SIG-M5 treated with dmso at 0.1 percent for 504 hours (cell line): Measurements from ENCODE around the gene HMCN2.
"Not testable (repeated sequence)": the region's sequence is repeated elsewhere in the genome, so short reads cannot be mapped to it uniquely, and the experiment has no call there.

ENCODE experiments used
- DNase-seq: peaks from one replicate; lab custom pipeline; 2025; ENCODE audit not compliant: unreplicated experiment; lab: John Stamatoyannopoulos, UW

The HMCN2 gene

DNA sequence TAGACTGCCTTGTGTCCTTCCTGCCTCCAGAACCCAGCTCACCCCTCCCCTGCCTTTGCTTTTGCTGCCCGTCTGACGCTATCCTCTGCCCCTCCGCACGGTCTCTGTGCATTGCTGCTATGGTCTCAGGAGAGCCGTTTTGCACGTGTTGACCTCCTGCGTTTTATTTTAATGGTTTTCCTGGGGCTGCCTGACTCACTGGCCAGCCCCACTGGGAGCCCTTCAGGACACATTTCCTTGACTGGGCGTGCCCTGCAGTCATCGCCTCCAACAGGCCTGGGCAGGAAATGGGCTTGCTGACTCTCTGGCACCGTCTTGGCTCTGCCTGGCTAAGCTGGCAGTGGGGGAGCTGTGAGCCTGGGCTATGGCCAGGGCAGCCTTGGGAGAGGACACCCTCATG lies 161.3 kb downstream of the HMCN2 start:
- DNase-seq, result no peak

DNA sequence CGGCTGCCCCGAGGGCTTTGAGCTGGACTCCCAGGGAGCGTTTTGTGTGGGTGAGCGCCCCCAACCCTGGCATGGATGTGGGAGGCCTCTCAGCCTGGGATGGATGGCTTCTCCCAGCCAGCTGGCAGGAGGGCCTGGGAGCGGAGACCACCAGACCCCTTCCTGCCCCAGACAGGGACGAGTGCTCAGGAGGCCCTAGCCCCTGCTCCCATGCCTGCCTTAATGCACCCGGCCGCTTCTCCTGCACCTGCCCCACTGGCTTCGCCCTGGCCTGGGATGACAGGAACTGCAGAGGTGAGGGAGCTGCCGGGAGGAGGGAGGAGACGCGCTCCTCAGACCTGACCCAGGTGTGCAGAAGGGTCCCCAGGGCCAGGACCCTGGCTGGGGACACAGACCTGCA lies 161.8 kb downstream of the HMCN2 start:
- DNase-seq, result no peak

DNA sequence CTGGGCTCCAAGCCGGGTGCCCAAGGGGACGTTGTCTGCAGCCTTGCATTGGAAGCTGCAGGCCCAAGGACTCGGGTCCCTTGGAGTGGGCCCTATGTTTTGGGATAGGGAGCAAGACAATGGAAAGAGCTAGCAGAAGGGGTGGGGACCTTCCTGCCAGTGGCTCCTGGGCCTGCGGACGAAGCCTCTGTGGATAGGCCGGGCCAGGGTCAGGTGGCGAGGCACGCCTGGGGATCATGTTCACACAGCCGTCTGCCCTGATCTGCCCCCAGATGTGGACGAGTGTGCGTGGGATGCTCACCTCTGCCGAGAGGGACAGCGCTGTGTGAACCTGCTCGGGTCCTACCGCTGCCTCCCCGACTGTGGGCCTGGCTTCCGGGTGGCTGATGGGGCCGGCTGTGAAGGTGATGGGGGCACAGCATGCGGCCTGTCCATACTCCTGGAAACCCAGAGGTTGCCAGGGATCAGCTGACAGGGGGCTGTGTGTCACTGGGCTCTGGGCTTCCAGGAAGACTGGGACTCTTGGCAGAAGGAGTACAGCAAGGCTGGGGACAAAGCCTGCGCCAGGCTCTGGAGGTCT lies 162.6 kb downstream of the HMCN2 start:
- no peak for DNase-seq

DNA sequence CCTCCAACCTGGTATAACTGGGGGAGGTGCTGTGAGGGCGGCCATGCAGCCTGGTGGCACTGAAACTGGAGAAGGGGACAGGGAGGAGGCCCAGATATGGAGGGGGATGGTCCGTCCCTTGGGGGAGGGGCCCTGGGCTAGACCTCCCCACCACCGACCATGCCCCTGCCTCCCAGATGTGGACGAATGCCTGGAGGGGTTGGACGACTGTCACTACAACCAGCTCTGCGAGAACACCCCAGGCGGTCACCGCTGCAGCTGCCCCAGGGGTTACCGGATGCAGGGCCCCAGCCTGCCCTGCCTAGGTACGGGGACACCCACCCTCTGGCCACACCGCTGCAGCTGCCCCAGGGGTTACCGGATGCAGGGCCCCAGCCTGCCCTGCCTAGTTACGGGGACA lies 163.8 kb downstream of the HMCN2 start:
- no peak for DNase-seq

DNA sequence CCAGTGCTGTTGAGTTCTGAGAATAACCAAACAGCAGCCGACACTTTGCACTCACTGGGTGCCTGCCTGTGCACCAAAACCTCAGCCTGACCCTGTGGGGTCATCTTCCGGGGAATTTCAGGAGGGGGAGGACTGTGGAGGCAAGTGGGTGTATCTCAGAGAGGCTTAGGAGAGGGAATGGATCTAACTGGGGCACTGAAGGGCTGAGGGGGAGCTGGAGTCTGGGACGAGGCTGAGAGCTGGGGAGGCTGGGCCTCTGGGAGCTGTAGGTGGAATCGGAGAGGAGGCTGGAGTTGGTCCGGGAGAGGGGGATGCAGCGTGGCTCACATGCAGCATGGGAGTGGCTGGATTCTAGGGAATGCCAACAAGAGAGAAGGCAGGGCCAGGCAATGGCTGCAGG lies 164.3 kb downstream of the HMCN2 start:
- DNase-seq, result no peak

DNA sequence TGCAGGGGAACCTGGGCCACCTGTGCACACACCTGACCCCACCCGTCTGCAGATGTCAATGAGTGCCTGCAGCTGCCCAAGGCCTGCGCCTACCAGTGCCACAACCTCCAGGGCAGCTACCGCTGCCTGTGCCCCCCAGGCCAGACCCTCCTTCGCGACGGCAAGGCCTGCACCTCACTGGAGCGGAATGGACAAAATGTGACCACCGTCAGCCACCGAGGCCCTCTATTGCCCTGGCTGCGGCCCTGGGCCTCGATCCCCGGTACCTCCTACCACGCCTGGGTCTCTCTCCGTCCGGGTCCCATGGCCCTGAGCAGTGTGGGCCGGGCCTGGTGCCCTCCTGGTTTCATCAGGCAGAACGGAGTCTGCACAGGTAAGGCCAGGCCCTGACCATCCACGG lies 164.7 kb downstream of the HMCN2 start:
- no peak for DNase-seq

DNA sequence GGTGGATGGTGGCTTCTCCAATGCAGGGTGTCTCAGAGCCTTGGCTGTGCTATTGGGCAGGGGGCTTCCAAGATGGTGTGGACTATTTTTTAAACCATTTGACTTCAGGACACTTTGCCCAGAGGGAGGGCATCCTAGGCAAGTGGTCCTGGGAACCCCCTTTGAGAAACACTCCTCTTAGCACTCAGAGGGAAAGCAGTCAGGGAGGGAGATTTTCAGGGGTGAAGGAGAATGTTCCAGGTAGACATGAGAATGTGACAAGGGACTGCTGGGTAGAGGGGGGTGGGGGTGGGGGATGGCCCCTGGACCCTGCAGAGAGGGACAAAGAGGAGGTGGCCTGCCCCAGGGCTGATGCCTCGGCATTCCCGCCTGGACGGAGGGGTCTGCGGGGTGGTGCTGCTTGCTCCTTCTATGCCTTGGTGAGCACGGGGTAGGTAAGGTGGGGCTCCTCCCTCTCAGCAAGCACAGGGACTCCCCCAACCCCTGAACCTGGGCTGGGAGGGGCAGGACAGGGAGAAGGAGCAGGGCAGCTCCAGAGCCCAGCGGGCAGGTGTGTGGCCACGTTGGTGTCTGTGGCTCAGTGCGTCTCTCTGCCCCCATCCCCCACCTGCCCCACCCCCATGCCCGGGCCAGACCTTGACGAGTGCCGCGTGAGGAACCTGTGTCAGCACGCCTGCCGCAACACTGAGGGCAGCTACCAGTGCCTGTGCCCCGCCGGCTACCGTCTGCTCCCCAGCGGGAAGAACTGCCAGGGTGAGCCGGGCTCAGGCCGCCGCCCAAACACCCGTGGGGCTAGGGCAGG lies 165.4 kb downstream of the HMCN2 start:
- no peak for DNase-seq

DNA sequence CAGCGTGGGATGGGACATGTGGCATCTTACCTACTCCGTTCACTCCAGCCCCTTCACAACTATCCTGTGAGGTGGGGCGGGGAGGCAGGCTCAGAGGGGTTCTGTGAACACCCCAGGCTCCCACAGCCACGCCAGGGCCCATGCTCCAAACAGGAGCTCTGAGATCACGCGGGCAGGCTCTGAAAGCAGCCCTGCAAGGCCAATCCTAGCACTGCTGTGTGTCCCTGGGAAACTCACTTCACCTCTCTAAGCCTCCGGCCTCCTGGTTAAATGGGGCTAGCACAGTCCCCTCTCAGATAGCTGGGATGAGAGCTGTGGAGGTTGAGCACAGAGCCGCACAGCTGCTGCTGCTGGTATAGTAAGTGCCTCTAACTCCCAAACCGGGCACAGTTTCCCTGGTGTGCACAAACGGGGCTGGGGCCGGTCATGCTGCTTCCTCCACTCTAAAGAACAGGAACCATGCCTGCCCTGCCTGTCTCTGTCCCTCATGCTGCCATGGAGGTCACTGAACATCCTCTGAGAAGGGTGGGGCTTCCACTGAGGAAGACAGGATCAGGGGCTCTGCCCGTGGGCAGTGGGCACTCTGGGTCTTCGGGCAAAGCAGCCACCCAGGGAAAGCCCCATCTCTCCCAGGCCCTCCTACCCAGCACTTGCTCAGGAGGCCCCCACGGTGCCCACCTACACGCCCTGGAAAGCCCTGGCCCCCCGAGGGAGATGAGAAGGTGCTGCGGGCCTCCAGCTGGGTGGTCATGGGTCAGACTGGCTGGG lies 166.2 kb downstream of the HMCN2 start:
- no peak for DNase-seq

DNA sequence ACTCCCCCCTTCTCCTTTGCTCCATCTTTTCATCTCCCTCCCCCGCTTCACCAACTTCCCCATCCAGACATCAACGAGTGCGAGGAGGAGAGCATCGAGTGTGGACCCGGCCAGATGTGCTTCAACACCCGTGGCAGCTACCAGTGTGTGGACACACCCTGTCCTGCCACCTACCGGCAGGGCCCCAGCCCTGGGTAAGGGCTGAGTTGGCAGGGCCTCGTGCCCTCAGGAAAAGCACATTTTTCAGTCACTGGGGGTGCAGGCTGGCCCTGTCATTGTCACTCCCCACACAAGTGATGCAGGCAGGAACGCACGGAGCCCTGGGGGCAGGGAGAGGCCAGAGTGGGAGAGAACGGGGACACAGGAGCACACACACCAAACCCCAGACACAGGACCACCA lies 166.8 kb downstream of the HMCN2 start:
- DNase-seq, result no peak

DNA sequence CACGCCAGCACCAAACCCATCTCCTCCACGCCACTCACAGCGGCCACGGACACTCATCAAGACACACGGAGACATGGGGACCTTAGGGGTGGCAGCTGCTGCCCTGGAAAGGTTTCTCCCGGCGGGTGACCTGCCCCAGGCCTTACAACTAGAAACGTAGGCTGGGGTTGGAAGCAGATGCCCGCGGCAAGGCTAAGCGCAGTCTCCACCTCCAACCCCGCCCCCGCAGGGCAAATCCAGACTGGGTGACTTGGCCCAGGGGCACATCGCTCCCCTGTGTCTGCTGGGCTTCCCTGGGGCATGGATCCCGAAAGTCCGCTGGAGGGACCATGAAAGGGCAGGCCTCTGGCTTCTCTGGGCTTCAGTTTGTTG lies 167.2 kb downstream of the HMCN2 start:
- no peak for DNase-seq

DNA sequence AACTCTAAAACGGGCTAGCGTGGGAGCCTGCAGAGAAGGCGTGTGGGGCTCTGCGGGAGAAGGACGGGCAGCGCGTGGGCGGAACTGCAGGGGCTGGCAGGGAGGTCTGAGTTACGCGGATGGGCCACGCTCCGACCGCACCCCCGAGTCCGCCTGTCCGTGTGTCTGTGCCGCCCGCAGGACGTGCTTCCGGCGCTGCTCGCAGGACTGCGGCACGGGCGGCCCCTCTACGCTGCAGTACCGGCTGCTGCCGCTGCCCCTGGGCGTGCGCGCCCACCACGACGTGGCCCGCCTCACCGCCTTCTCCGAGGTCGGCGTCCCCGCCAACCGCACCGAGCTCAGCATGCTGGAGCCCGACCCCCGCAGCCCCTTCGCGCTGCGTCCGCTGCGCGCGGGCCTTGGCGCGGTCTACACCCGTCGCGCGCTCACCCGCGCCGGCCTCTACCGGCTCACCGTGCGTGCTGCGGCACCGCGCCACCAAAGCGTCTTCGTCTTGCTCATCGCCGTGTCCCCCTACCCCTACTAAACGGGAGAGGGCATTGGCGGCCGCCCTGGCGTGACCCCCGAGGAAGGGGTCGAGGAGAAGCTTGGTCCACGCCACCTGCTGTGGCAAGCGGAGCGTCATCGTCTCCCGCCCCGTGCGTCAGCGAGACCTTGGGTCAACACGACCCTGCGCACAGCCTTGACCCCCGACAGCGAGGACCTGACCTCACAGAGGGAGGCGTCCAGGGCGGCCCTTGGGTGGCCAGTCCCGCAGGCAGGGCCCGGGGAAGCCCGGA lies 167.8 kb downstream of the HMCN2 start:
- peak; percentile 37 for DNase-seq

DNA sequence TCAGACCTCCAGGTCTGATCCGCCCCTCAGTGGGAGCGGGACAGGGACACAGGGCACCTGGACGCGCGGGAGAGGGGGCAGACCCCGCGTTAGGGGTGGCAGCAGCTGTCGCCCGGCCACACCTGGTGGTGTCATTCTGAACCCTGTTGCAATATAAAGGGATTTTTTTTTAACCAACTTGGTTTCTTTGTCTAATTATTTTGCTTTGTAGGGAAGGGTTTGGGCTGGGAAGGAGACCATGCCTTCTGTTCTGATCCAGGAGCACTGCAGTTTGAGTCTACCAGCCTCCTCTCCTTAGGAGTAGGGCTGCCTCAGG lies 168.3 kb downstream of the HMCN2 start:
- DNase-seq, result no peak

DNA sequence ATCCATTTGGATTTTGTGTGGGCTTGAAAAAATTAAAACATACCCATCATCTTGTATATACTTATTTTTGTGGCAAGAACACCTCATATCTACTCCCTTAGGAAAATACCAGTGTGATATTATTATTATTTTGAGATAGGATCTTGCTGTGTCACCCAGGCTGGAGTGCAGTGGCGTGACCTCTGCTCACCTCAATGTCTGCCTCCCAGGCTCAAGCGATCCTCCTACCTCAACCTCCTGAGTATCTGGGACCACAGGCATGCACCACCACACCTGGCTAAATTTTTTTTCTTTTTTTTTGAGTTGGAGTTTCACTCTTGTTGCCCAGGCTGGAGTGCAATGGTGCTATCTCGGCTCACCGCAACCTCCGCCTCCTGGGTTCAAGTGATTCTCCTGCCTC lies 169.1 kb downstream of the HMCN2 start:
- DNase-seq, result not testable (repeated sequence)

DNA sequence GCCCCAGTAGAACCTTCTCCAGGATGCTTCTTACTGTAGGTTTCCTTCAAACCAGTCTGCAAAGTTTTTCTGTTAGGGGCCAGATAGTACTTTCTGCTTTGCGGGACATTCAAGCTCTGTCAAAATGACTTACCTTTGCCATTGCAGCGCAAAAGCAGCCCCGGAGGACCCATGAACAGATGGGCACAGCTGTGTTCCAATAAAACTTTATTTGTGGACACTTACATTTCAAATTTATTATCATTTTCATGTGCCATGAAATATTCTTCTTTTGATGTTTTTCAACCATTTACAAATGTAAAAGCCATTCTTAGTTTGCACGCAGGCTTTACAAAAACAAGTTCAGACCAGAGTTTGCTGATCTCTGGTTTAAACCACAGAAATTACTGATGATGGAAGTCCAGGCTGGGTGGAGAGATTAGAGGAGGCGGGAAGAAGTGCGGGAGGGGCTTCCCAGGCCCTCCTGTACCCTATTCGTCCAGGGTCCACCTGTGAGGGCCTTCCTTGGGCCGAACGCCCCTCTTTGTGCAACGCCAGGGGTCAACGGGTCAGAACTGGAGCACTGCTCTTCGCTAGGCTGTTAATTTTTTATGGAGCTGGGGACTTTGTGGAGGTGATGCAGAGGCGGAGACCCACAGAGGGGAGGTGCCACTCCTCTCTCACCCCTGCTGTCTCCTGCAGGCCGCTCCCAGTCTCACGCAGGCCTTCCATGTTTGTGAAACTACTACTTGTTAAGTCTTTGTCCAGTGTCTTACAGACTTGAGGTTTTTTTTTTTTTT lies 171.6 kb downstream of the HMCN2 start:
- DNase-seq, result no peak

DNA sequence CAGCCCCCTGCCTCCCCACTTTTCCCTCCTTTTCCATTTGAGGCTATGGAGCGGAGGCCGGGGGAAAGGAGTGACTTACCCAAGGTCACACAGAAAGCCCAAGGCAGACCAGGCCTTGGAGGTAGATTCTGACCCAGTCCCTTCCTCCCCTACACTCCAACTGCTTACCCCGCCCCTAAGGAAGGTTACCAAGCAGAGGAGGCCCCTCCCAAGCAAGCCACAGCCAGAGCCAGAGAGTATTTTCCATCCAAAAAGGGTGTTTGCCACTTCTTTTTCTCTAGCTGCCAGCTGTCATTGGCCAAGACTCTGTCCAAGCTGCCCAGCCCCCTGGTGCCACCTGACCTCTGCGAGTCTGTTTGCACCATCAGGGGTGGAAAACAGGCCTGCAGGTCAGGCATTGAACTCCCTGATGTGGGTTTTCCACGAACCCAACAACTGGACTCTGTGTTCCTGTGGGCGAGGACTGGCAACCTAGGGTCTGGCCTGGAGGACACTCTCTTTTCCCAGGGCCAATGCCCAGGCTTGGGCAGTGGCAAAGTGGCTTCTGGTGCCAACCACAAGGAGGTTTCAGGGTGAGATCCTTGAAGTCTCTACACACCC lies 172.9 kb downstream of the HMCN2 start:
- DNase-seq, result no peak

DNA sequence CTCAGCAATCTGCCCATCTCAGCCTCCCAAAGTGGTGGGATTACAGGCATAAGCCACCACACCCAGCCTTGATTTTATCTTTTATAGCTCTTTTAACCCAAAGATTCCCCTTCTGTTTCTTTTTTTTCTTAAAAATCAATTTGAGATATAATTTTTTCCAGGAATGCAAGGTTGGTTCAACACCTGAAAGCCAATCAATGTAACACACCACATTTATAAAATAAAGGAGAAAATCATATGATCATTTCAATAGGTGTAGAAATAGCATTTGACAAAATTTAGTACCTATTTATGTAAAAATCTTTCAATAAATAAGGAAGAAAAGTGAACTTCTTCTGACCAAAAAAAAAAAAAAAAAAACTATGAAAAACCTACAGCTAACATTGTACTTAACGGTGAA lies 175.5 kb downstream of the HMCN2 start:
- DNase-seq, result no peak

DNA sequence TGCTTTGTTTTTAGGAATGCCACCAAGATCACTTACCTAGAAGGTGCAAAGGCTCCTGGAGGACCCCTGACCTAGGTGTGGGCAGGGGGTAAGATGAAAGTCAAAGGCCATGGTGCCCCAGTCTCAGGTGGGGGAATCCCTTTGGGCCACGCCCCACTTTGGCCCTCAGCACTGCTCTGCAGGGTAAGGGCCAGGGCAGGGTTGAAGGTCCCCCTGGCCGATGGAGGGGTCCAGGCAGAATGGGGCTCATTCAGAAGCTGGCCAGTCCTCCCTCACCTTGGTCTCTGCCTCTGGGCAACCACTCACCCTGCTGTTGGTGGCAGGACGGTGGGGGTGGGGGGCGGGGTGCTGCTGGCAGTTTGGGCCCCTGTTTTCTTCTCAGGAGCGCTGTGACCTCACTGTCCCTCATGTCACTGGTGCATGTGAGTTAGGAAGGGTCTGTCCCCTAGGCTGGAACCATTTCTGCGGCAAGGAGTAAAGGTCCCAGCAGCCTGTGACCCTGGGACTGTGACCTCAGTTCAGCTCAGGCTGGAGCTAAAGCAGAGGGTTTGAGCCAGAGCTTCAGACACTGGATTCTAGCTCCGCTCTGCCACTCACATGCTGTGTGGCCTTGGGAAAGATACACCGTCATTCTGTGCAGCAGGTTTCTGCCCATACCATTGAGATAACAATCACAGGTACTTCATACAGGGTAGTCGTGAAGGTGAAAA lies 177.3 kb downstream of the HMCN2 start:
- no peak for DNase-seq

DNA sequence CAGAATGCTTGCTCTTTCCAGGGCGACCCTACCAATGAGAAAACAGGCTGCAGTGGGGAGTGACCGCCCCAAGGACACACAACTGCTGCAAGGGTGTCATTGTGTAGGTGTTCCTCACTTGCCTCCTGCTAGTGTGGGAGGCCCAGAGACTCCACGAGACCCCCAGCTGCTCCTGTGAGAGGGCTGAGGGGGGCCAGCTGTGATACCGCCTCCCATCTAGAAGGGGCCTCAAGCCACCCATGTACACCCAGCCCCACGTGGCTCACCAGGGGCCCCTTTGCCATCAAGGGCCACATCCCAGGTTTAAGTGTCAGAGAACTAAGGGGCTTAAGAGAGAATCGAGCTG lies 177.9 kb downstream of the HMCN2 start:
- no peak for DNase-seq

DNA sequence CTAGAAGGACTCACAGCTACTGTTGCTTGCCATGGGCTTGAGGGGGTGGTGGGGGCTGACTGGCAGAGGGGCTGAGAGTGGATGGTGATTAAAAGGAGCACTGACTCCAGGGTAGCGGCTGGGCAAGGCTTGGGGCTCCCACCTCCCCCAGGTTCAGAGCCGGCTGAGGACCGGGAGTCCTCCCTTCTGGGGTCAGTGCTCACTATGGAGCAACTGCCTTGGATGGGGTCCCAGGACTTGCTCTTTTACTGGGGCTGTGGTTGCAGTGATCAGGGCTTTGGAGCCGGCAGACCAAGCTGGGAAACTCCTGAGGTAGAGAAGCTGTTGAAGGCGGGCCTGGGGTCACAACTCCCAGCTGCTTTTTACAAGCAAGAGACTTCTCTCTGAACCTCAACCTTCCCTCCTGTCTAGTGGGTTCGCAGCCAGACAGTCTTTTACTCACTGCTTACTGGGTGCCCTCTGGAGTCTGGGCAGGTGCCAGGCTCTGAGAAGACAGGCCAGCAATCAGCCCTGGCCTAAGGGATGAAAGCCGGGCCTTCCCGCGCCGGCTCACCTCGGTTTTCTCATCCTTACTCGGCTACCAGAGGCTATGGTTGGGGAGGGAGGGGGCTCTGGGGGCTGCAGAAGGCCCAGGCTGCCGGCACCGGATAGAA lies 178.4 kb downstream of the HMCN2 start:
- no peak for DNase-seq
